Ishikawa (cell line): Measurements from ENCODE around the gene TTLL3.

ENCODE experiments used
- NFIC ChIP-seq: IDR thresholded peaks from 2 replicates; pipeline ENCODE4 v1.6.1; 2012
- RAD21 ChIP-seq: IDR thresholded peaks from 2 replicates; pipeline ENCODE4 v1.6.1; 2012; ENCODE audit warnings: low read depth
- TCF12 ChIP-seq: IDR thresholded peaks from 2 replicates; pipeline ENCODE4 v1.6.1; 2012; ENCODE audit warnings: low read depth
- TF ChIP-seq, protein P1 (sequence below): IDR thresholded peaks from 2 replicates; pipeline ENCODE4 v1.6.1; 2012

- TF ChIP-seq RAD21, result no peak; the same call in 1 of the 2 replicates
- TF ChIP-seq NFIC, result no peak
- TF ChIP-seq, protein P1, sequence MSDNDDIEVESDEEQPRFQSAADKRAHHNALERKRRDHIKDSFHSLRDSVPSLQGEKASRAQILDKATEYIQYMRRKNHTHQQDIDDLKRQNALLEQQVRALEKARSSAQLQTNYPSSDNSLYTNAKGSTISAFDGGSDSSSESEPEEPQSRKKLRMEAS, result no peak
- TF ChIP-seq TCF12, result no peak
Measured at GRCh38 chr3:9820946-9821345, 10.9 kb downstream of the TTLL3 start.
